IMR-90 (cell line): Measurements from ENCODE around the gene CCDC102A. TPM values are rescaled to one million over a fixed set of nuclear protein-coding genes. Genes with fewer than 3 reads are reported as not detected.

ENCODE experiments used
- ATAC-seq: fragments of 200-7000 bp; cut with Tn5 transposase; 2 replicates; pipeline ENCODE4 v1.9.1; 2020; ENCODE audit warnings: low read depth, mild to moderate bottlenecking, moderate library complexity
- BruUV-seq: library from RNA; stranded (reverse); fragments of 400-500 nt; replicated peaks from 2 replicates; lab custom pipeline; 2021; lab: Mats Ljungman, UMichigan
- CTCF ChIA-PET: fragments of 300-600 bp; formaldehyde crosslinking; extraction: SDS; loops from one replicate; lab custom pipeline; 2021; ENCODE audit warnings: antibody characterized with exemption; lab: Yijun Ruan, JAX
- POLR2A ChIA-PET: fragments of 300-600 bp; sonication (Branson Sonifier 250); formaldehyde crosslinking; loops from one replicate; lab custom pipeline; 2022; ENCODE audit warnings: antibody characterized with exemption; ENCODE audit not compliant: unreplicated experiment; lab: Charles Lee
- DNase-seq: peaks from one replicate; pipeline ENCODE4 v3.0.0; 2013
- H2AFZ ChIP-seq: replicated peaks from 2 replicates; pipeline ENCODE3; 2013; ENCODE audit warnings: low read length, mild to moderate bottlenecking; ENCODE audit not compliant: poor library complexity
- H2AK5ac ChIP-seq: 2 replicates; pipeline ENCODE4 v1.6.1; 2013; ENCODE audit warnings: low read depth, low read length, inconsistent platforms
- H2AK9ac ChIP-seq: replicated peaks from 2 replicates; pipeline ENCODE3; 2013; ENCODE audit warnings: mild to moderate bottlenecking, low read depth, low read length, moderate library complexity; ENCODE audit not compliant: poor library complexity
- H2BK120ac ChIP-seq: 2 replicates; pipeline ENCODE4 v1.6.1; 2013; ENCODE audit warnings: low read depth, low read length, inconsistent platforms
- H2BK15ac ChIP-seq: 3 replicates; pipeline ENCODE4 v1.6.1; 2013; ENCODE audit warnings: low read depth, low read length, inconsistent platforms
- H2BK20ac ChIP-seq: 2 replicates; pipeline ENCODE4 v1.6.1; 2013; ENCODE audit warnings: low read depth, mild to moderate bottlenecking, inconsistent platforms, low read length, moderate library complexity
- H2BK5ac ChIP-seq: 2 replicates; pipeline ENCODE4 v1.6.1; 2013; ENCODE audit warnings: mild to moderate bottlenecking, low read depth, low read length, inconsistent platforms; ENCODE audit not compliant: poor library complexity, severe bottlenecking
- H3K14ac ChIP-seq: replicated peaks from 2 replicates; pipeline ENCODE4 v1.6.1; 2013; ENCODE audit warnings: low read depth, low read length, inconsistent platforms
- H3K18ac ChIP-seq: 2 replicates; pipeline ENCODE4 v1.6.1; 2013; ENCODE audit warnings: low read depth, low read length, control low read depth
- H3K23ac ChIP-seq: 2 replicates; pipeline ENCODE4 v1.6.1; 2013; ENCODE audit warnings: low read depth, low read length, inconsistent platforms
- H3K27ac ChIP-seq: 2 replicates; pipeline ENCODE4 v1.5.1; 2013; ENCODE audit warnings: mild to moderate bottlenecking, control low read depth, low read length; ENCODE audit not compliant: insufficient read depth
- H3K27me3 ChIP-seq: 2 replicates; pipeline ENCODE4 v1.6.1; 2013; ENCODE audit warnings: low read length; ENCODE audit not compliant: control insufficient read depth, insufficient read depth
- H3K36me3 ChIP-seq: 2 replicates; pipeline ENCODE4 v1.6.1; 2013; ENCODE audit warnings: low read length, mixed read lengths; ENCODE audit not compliant: control insufficient read depth, insufficient read depth
- H3K4ac ChIP-seq: 2 replicates; pipeline ENCODE4 v1.6.1; 2013; ENCODE audit warnings: low read depth, low read length, inconsistent platforms
- H3K4me1 ChIP-seq: 2 replicates; pipeline ENCODE4 v1.6.1; 2013; ENCODE audit warnings: low read length, mixed read lengths; ENCODE audit not compliant: control insufficient read depth, insufficient read depth
- H3K4me2 ChIP-seq: 2 replicates; pipeline ENCODE4 v1.6.1; 2013; ENCODE audit warnings: low read depth, mild to moderate bottlenecking, control low read depth, low read length, moderate library complexity
- H3K4me3 ChIP-seq: 2 replicates; pipeline ENCODE4 v1.5.1; 2013; ENCODE audit warnings: low read depth, mild to moderate bottlenecking, control low read depth, low read length, moderate library complexity; ENCODE audit not compliant: insufficient read depth
- H3K56ac ChIP-seq: 2 replicates; pipeline ENCODE4 v1.6.1; 2013; ENCODE audit warnings: low read length, inconsistent platforms; ENCODE audit not compliant: insufficient read depth; ENCODE audit errors: extremely low read depth
- H3K79me1 ChIP-seq, 2 experiments: 2 replicates each; pipeline ENCODE4 v1.6.1; 2013; ENCODE audit warnings: low read length in 2 of 2, inconsistent platforms in 1 of 2, low read depth in 1 of 2
- H3K9ac ChIP-seq: 2 replicates; pipeline ENCODE4 v1.6.1; 2013; ENCODE audit warnings: low read depth, low read length, control low read depth
- H3K9me1 ChIP-seq: 2 replicates; pipeline ENCODE4 v1.6.1; 2013; ENCODE audit warnings: low read length, inconsistent platforms; ENCODE audit not compliant: insufficient read depth
- H3K9me3 ChIP-seq: 2 replicates; pipeline ENCODE4 v1.6.1; 2013; ENCODE audit warnings: low read length; ENCODE audit not compliant: control insufficient read depth, insufficient read depth
- H4K20me1 ChIP-seq: 2 replicates; pipeline ENCODE4 v1.6.1; 2013; ENCODE audit warnings: low read length, inconsistent platforms; ENCODE audit not compliant: insufficient read depth
- H4K5ac ChIP-seq: 2 replicates; pipeline ENCODE4 v1.6.1; 2013; ENCODE audit warnings: mild to moderate bottlenecking, low read depth, low read length, control low read depth
- H4K8ac ChIP-seq, 2 experiments: 2 replicates each; pipeline ENCODE4 v1.6.1; 2013; ENCODE audit warnings: low read depth in 2 of 2, low read length in 2 of 2, control low read depth in 1 of 2, inconsistent platforms in 1 of 2
- H4K91ac ChIP-seq: 2 replicates; pipeline ENCODE4 v1.6.1; 2013; ENCODE audit warnings: low read depth, low read length, inconsistent platforms; ENCODE audit not compliant: insufficient read depth
- BHLHE40 ChIP-seq: fragments of 150-350 bp; IDR thresholded peaks from 2 replicates; pipeline ENCODE4 v1.6.1; 2016; ENCODE audit warnings: mild to moderate bottlenecking, low read depth, low read length
- CHD1 ChIP-seq: IDR thresholded peaks from 2 replicates; pipeline ENCODE4 v1.6.1; 2012; ENCODE audit warnings: low read depth, low read length, improper control_type of control experiment
- ELK1 ChIP-seq: fragments of 150-350 bp; IDR thresholded peaks from 2 replicates; pipeline ENCODE4 v1.6.1; 2016; ENCODE audit warnings: low read depth, mild to moderate bottlenecking, low read length, moderate library complexity, borderline replicate concordance
- MAFK ChIP-seq: IDR thresholded peaks from 2 replicates; pipeline ENCODE4 v1.6.1; 2012; ENCODE audit warnings: low read depth, low read length, improper control_type of control experiment
- MXI1 ChIP-seq: IDR thresholded peaks from 2 replicates; pipeline ENCODE4 v1.6.1; 2012; ENCODE audit warnings: low read depth, mild to moderate bottlenecking, low read length, moderate library complexity, borderline replicate concordance
- RAD21 ChIP-seq: IDR thresholded peaks from 2 replicates; pipeline ENCODE4 v1.6.1; 2012; ENCODE audit warnings: low read length, improper control_type of control experiment
- SMC3 ChIP-seq: fragments of 150-350 bp; IDR thresholded peaks from 2 replicates; pipeline ENCODE4 v1.6.1; 2016; ENCODE audit warnings: low read depth, mild to moderate bottlenecking, antibody characterized with exemption, low read length, moderate library complexity
- WGBS, 2 experiments: methylation state at CpG; one replicate each; pipeline versions ENCODE4 v1.1.5 to v1.1.7; 2013; ENCODE audit warnings: missing lambda C conversion rate in 2 of 2; ENCODE audit not compliant: insufficient read length in 1 of 2; ENCODE audit errors: extremely low coverage in 2 of 2; 5-methylcytosine and 5-hydroxymethylcytosine counted together
- dilution Hi-C: fragments of 300-500 bp; cut with HindIII; formaldehyde crosslinking; loops from one replicate; pipeline ENCODE4 v1.14.3; 2018; ENCODE audit warnings: low sequenced_read_pairs; ENCODE audit not compliant: unreplicated experiment
- in situ Hi-C: fragments of 300-500 bp; cut with MboI; formaldehyde crosslinking; loops from 3 replicates; pipeline ENCODE4 v1.14.3; 2019; ENCODE audit warnings: low sequenced_read_pairs, inconsistent platforms, mixed read lengths
- intact Hi-C: fragments of 100-400 bp; cut with micrococcal nuclease; formaldehyde crosslinking; loops from 2 replicates; pipeline ENCODE4 v1.10.0; 2022
- polyA plus RNA-seq, 3 experiments: library from polyadenylated mRNA; depleted of rRNA; stranded (reverse); fragments of >200 nt; gene quantifications; 2 replicates each; pipeline ENCODE4 v1.2.3, GENCODE V29; 2012; ENCODE audit warnings: low replicate concordance in 1 of 3
- total RNA-seq: library from RNA; depleted of rRNA; stranded (reverse); fragments of >200 nt; gene quantifications from 2 replicates; pipeline ENCODE4 v1.2.3, GENCODE V29; 2012
- TF ChIP-seq, protein P1 (sequence below): fragments of 150-350 bp; IDR thresholded peaks from 2 replicates; pipeline ENCODE4 v1.6.1; 2017; ENCODE audit warnings: mild to moderate bottlenecking, antibody characterized with exemption, low read length, low read depth
- TF ChIP-seq, protein P2 (sequence below): conservative IDR thresholded peaks from 2 replicates; pipeline ENCODE4 v1.5.1; 2012; ENCODE audit warnings: mild to moderate bottlenecking, low read depth, low read length, improper control_type of control experiment

CCDC102A gene
- total and polyA plus RNA-seq, 2 of the 4 experiments (the other 2 are of a cell fraction): 5.4 to 8.5 TPM

- Histone ChIP-seq H3K18ac (no peak overlapping the region), H2BK5ac (no peak overlapping the region), H3K14ac (no peak overlapping the region), H2BK120ac (no peak overlapping the region), H3K4me3 (no peak overlapping the region), H3K4ac (no peak overlapping the region), H2BK15ac (no peak overlapping the region), H3K36me3 (no peaks in the 10 kb centered on the region), H3K27ac (no peak overlapping the region), H4K91ac (no peak overlapping the region), H3K4me1 (peaks cover 16% of the 10 kb centered on the region), H2AFZ (no peak overlapping the region), H3K9me3 (no peaks in the 10 kb centered on the region), H3K4me2 (no peak overlapping the region), H4K20me1 (no peaks in the 10 kb centered on the region; the same call in 1 of the 2 replicates), H3K56ac (no peak overlapping the region), H2AK5ac (no peak overlapping the region), H4K8ac (no peak overlapping the region), H3K23ac (no peak overlapping the region), H3K9me1 (peaks cover 4% of the 10 kb centered on the region), H4K5ac (no peak overlapping the region), H2BK20ac (no peak overlapping the region), H3K27me3 (no peaks in the 10 kb centered on the region), H2AK9ac (peak overlapping the region; percentile 30), H3K9ac (no peak overlapping the region), H3K79me1 (peaks cover 4 to 16% of the 10 kb centered on the region in 2 experiments; a peak in 3 of 4 replicates)
- no peak for ATAC-seq
- TF ChIP-seq BHLHE40 (no peak), SMC3 (no peak), MXI1 (no peak), MAFK (no peak), CHD1 (no peak), RAD21 (no peak), ELK1 (no peak)
- TF ChIP-seq, protein P1, sequence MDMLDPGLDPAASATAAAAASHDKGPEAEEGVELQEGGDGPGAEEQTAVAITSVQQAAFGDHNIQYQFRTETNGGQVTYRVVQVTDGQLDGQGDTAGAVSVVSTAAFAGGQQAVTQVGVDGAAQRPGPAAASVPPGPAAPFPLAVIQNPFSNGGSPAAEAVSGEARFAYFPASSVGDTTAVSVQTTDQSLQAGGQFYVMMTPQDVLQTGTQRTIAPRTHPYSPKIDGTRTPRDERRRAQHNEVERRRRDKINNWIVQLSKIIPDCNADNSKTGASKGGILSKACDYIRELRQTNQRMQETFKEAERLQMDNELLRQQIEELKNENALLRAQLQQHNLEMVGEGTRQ: no peak
- TF ChIP-seq, protein P2, sequence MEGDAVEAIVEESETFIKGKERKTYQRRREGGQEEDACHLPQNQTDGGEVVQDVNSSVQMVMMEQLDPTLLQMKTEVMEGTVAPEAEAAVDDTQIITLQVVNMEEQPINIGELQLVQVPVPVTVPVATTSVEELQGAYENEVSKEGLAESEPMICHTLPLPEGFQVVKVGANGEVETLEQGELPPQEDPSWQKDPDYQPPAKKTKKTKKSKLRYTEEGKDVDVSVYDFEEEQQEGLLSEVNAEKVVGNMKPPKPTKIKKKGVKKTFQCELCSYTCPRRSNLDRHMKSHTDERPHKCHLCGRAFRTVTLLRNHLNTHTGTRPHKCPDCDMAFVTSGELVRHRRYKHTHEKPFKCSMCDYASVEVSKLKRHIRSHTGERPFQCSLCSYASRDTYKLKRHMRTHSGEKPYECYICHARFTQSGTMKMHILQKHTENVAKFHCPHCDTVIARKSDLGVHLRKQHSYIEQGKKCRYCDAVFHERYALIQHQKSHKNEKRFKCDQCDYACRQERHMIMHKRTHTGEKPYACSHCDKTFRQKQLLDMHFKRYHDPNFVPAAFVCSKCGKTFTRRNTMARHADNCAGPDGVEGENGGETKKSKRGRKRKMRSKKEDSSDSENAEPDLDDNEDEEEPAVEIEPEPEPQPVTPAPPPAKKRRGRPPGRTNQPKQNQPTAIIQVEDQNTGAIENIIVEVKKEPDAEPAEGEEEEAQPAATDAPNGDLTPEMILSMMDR: no peak
- DNase-seq: no peak
- no CpG with 5 or more reads among the region's 14 CpGs for WGBS, 2 experiments
- intact Hi-C loops: no loop called here
- in situ Hi-C loops: no loop called here
- dilution Hi-C loops: no loop called here
- POLR2A ChIA-PET: no interaction called here
- BruUV-seq: no TSS peak
- CTCF ChIA-PET: no interaction called here
Observed at GRCh38 chr16:57482845-57483545, 53.4 kb downstream of the CCDC102A start.
